KBM-7 (cell line): ENCODE measurements around the gene TTR.

Experiments used
- DNase-seq: peaks from one replicate; pipeline ENCODE4 v3.0.0-alpha.2; 2015
- in situ Hi-C: fragments of 300-500 bp; cut with MboI; formaldehyde crosslinking; loops from 2 replicates; pipeline ENCODE4 v1.14.3; 2020; ENCODE audit warnings: low sequenced_read_pairs, low pct_unique_long_range_greater_than_20kb, mixed read lengths

TTR gene

DNA sequence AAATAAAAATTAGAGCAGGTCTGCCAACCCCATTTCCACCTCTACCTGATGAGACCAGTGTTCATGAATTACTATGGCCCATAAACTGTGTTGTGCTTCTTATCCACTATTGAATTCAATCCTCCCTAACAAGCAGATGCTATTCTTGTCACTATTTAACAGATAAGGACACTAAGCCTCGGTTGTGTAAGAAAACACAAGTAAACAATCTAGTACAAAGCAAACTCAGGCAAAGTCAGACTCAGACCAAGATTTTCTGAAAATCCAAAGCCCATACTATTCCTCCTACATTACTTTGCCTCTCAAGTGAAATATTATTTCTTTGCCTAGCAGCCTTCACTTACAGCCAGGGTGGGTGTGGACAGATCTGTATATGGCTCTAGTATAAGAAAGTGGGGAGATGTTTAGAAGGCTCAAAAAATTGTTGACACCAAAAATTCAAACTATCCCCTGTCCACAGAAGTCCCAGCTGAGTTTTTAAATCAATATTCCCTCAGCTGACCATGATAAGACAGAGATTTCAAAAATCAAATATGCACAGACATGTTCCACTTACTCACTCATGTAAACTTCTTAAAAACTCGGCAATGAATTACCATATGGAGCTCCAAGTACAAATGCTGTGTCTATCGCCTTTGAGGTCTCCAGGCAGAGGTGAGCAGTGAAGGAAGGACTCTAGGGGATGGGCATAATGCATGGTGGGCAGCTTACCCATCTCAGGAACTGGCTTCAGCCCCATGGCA, 16.0 kb upstream of the TTR start:
- DNase-seq: no peak
- in situ Hi-C loops: no loop called here

- in situ Hi-C loops: no loop called here
- no peak for DNase-seq
Observed at GRCh38 chr18:31576670-31577069, 15.0 kb upstream of the TTR start.

DNA sequence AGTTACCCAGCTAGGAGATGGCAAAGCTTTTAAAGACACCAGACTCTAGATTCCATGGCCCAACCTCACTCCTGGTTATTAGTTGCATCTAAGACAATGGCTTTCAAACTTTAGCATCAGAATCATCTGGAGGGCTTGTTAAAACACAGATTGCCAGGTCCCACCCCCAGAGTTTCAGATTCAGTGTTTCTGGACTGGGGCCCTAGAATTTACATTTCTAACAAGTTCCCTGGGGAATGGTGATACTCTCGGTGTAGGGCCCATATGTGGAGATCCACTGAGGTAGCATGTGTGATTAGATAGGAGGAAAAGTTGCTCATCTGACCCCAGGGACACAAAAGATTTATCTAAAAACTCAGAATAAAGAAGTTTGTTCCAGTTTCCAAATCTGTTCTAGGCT, 14.5 kb upstream of the TTR start:
- in situ Hi-C loops: no loop called here
- no peak for DNase-seq

DNA sequence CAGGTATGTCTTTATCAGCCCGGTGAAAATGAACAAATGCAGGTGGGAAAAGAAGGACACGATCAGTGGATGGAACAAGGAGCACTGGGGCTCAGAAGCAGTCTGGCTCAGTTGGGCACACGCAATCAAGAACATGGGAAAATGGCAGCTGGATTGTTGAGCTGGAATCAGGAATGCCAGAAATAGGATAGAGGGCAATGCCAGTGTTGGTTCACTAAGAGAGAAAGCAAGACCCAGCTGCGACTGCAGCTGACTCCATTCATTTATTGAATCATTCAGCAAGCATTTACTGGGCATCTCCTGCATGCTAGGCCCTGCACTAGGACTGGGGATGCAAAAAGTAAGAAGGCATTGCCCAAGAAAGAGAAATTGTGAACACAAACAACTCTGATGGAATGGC, 13.6 kb upstream of the TTR start:
- in situ Hi-C loops: no loop called here
- no peak for DNase-seq

DNA sequence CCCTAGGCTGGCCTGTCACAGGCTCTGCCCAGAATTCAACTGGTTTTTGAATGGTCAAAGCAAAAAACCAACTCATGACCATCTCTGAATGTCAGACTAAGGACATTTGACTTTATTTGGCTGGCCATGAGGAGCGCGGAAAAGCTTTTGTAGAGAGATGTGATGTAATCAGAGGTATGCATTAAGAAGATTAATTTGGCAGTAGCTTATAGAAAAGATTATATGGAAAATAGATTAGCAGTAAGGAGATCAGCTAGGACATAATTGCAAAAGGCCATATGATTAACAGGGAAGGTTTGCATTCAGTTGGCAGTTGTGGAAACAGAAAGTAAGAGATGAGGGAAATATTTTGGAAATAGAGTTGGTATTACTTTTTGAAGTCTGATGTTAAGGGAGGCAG, 12.3 kb upstream of the TTR start:
- in situ Hi-C loops: no loop called here
- no peak for DNase-seq

- in situ Hi-C loops: no loop called here
- no peak for DNase-seq
Observed at GRCh38 chr18:31581498-31582197, 10.0 kb upstream of the TTR start.

DNA sequence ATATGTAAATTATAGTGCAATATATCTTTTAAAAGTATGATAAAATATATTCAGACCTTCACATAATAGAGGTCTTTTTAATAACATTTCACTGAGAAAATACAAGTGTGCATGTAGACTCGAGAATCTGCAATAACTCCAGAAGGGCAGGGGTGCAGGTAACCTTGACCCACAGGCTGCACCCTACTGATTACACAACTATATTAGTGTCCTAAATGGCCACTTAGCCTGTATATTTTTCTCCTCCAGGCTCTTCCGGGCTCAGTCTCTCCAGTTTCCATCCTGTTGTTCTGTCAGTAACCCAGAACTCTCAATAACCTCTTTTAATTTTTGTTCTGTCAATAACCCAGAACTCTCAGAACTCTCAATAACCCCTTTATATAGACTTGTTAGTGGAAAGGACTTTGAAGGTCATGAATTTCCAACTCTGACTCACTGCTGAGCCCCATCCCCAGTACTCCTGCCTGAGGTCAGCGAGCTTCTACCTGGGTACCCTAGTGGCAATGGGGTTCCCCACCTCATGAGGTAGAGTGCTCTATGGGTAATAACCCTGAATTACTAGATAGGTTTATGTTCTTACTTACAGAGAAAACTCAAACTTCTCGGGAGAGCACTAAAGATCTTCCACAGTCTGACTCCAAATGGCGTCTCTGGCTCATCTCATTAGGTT, 8.4 kb upstream of the TTR start:
- no peak for DNase-seq
- in situ Hi-C loops: no loop called here

GRCh38 chr18:31585991-31586390, 5.7 kb upstream of the TTR start:
- no peak for DNase-seq
- in situ Hi-C loops: no loop called here

- no peak for DNase-seq
- in situ Hi-C loops: no loop called here
Observed at GRCh38 chr18:31586616-31587015, 5.1 kb upstream of the TTR start.

GRCh38 chr18:31587529-31587928, 4.1 kb upstream of the TTR start:
- no peak for DNase-seq
- in situ Hi-C loops: no loop called here

DNA sequence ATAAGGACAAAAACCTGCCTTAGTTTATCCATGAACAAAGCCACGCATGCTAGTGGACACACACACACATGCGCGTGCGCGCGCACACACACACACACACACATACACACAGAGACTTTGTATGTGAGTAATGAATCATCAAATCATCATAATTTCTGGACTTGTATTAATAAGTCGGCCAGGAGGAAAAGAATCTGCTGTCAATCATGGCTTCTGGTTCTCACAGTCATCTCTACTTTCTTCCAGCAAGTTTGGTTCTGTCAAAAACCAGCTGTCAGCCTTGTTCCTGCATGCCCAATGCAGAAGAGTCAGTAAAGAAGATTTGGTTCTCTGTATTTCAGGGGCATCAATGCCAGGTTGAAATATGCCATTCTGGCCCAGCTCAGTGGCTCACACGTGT, 1.1 kb upstream of the TTR start:
- no peak for DNase-seq
- in situ Hi-C loops: no loop called here

DNA sequence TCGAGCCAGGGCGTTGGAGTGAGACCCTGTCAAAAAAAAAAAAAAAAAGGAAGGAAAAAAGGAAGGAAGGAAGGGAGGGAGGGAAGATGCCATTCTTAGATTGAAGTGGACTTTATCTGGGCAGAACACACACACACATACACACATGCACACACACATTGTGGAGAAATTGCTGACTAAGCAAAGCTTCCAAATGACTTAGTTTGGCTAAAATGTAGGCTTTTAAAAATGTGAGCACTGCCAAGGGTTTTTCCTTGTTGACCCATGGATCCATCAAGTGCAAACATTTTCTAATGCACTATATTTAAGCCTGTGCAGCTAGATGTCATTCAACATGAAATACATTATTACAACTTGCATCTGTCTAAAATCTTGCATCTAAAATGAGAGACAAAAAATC, 564 bp upstream of the TTR start:
- in situ Hi-C loops: no loop called here

DNA sequence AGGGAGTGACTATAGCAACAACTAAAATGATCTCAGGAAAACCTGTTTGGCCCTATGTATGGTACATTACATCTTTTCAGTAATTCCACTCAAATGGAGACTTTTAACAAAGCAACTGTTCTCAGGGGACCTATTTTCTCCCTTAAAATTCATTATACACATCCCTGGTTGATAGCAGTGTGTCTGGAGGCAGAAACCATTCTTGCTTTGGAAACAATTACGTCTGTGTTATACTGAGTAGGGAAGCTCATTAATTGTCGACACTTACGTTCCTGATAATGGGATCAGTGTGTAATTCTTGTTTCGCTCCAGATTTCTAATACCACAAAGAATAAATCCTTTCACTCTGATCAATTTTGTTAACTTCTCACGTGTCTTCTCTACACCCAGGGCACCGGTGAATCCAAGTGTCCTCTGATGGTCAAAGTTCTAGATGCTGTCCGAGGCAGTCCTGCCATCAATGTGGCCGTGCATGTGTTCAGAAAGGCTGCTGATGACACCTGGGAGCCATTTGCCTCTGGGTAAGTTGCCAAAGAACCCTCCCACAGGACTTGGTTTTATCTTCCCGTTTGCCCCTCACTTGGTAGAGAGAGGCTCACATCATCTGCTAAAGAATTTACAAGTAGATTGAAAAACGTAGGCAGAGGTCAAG, 955 bp downstream of the TTR start:
- in situ Hi-C loops: no loop called here
- no peak for DNase-seq

More for the DNA sequence above, 564 bp upstream of the TTR start:
- DNase-seq: no peak

GRCh38 chr18:31595121-31595771, 3.6 kb downstream of the TTR start:
- no peak for DNase-seq
- in situ Hi-C loops: no loop called here

GRCh38 chr18:31596081-31596872, 4.6 kb downstream of the TTR start:
- in situ Hi-C loops: no loop called here

GRCh38 chr18:31598021-31598805, 6.5 kb downstream of the TTR start:
- in situ Hi-C loops: no loop called here
- no peak for DNase-seq

More at GRCh38 chr18:31596081-31596872, 4.6 kb downstream of the TTR start:
- DNase-seq: no peak

DNA sequence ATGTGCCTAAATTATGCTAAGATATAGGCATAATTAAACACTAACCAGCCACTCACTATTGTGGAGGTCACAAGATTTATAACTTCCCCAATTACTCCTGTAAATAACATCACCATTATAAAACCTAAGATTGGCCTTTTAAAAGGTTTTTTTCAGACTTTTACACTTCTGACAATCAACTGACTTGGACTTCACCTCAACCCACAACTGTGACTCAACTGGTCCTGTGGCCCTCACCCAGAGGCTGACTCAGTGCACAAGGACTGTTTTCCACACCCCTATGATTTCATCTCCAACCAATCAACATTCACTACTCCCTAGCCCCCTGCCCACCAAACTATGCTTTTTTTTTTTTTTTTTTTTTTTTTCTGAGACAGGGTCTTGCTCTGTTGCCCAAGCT, 11.6 kb downstream of the TTR start:
- in situ Hi-C loops: no loop called here

GRCh38 chr18:31606265-31606664, 14.6 kb downstream of the TTR start:
- DNase-seq: no peak
- in situ Hi-C loops: no loop called here

More for the DNA sequence above, 11.6 kb downstream of the TTR start:
- no peak for DNase-seq
